ENCODE data around the gene KDM6A. TPM values are rescaled to one million over a fixed set of nuclear protein-coding genes. Genes with fewer than 3 reads are reported as not detected.

Gene KDM6A
- total and polyA plus RNA-seq, 2 donors (not counting 3 experiments of a cell fraction or from before 2014, with no cell fraction given) = 9.0 to 20.6 TPM

DNA sequence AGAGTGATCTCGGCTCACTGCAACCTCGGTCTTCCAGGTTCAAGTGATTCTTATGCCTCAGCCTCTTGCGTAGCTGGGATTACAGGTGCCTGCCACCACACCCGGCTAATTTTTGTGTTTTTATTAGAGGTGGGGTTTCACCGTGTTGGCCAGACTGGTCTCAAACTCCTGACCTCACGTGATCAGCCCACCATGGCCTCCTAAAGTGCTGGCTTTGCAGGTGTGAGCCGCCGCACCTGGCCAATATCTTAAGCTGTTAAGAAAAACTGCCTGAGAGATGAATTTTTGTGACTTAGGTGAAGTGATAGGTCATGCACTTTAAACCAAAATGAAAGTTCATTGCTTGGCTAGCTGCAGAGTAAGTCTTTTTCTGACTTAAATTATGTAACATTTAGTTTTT is 5.8 kb downstream of the KDM6A start:
- H3K36me3 ChIP-seq (ENCODE audit: control insufficient read depth in 2 of 2, extremely low read depth in 1 of 2, insufficient read depth in 2 of 2, low read length in 2 of 2) = no peaks in the 10 kb centered on the region
- H3K27me3 ChIP-seq (ENCODE audit: control insufficient read depth in 2 of 2, insufficient read depth in 2 of 2, low read length in 2 of 2) = no peaks in the 10 kb centered on the region
- CTCF ChIA-PET = no interaction called here
- H3K4me3 ChIP-seq (replicated peaks in 1 of 3; ENCODE audit: insufficient read depth in 1 of 3, low read depth in 1 of 3, low read length in 3 of 3) = no peak overlapping the region
- no TSS peak for BruUV-seq (replicated peaks)
- dilution Hi-C loops (cut with MboI; ENCODE audit: extremely low pct_ligation_motif_present, low sequenced_read_pairs) = no loop called here
- no peak for FAIRE-seq
- no peaks in the 10 kb centered on the region for H3K9me1 ChIP-seq (replicated peaks; ENCODE audit: control insufficient read depth, extremely low read depth, insufficient read depth, low read length)
- H3K4me1 ChIP-seq (ENCODE audit: control insufficient read depth, extremely low read depth, insufficient read depth, low read length) = peaks cover 6% of the 10 kb centered on the region
- no peak for DNase-seq (ENCODE audit: low read depth, low spot score)
- TF ChIP-seq POLR2AphosphoS5 (IDR thresholded peaks at IDR 0.05; ENCODE audit: insufficient read depth, low read depth, low read length) (no peak), MYC (IDR thresholded peaks at IDR 0.05; ENCODE audit: low read depth, low read length) (no peak), EZH2 (IDR thresholded peaks at IDR 0.05; ENCODE audit: borderline replicate concordance, low read depth, low read length, severe bottlenecking) (no peak), POLR2A (IDR thresholded peaks at IDR 0.05; ENCODE audit: low read depth, low read length) (no peak), GATA2 (IDR thresholded peaks at IDR 0.05; ENCODE audit: insufficient read depth, insufficient read length, low read depth, low read length) (no peak), JUN (IDR thresholded peaks at IDR 0.05; ENCODE audit: borderline replicate concordance, insufficient read depth, insufficient read length, low read depth) (no peak), FOS (IDR thresholded peaks at IDR 0.05; ENCODE audit: borderline replicate concordance, insufficient read depth, low read length) (no peak)
- TF ChIP-seq, protein P1, sequence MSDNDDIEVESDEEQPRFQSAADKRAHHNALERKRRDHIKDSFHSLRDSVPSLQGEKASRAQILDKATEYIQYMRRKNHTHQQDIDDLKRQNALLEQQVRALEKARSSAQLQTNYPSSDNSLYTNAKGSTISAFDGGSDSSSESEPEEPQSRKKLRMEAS (IDR thresholded peaks at IDR 0.05; ENCODE audit: insufficient read depth, insufficient read length) = no peak
- TF ChIP-seq, protein P2, sequence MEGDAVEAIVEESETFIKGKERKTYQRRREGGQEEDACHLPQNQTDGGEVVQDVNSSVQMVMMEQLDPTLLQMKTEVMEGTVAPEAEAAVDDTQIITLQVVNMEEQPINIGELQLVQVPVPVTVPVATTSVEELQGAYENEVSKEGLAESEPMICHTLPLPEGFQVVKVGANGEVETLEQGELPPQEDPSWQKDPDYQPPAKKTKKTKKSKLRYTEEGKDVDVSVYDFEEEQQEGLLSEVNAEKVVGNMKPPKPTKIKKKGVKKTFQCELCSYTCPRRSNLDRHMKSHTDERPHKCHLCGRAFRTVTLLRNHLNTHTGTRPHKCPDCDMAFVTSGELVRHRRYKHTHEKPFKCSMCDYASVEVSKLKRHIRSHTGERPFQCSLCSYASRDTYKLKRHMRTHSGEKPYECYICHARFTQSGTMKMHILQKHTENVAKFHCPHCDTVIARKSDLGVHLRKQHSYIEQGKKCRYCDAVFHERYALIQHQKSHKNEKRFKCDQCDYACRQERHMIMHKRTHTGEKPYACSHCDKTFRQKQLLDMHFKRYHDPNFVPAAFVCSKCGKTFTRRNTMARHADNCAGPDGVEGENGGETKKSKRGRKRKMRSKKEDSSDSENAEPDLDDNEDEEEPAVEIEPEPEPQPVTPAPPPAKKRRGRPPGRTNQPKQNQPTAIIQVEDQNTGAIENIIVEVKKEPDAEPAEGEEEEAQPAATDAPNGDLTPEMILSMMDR (IDR thresholded peaks at IDR 0.05; ENCODE audit: extremely low read depth in 1 of 2, insufficient read depth in 1 of 2, low read depth in 1 of 2, low read length in 2 of 2) = no peak
- H3K9ac ChIP-seq (replicated peaks; ENCODE audit: extremely low read depth, insufficient read depth, low read length) = no peak overlapping the region
- H3K4me2 ChIP-seq (ENCODE audit: insufficient read depth, low read length) = no peak overlapping the region
- H3K9me3 ChIP-seq (replicated peaks; ENCODE audit: control insufficient read depth, insufficient read depth, low read length) = no peaks in the 10 kb centered on the region
- no peak overlapping the region for H2AFZ ChIP-seq (ENCODE audit: low read depth, low read length)
- no peaks in the 10 kb centered on the region for H4K20me1 ChIP-seq (replicated peaks; ENCODE audit: control insufficient read depth, extremely low read depth, insufficient read depth, low read length)
- H3K27ac ChIP-seq (ENCODE audit: insufficient read depth, low read depth, low read length) = no peak overlapping the region
- peaks cover 90% of the 10 kb centered on the region for H3K79me2 ChIP-seq (ENCODE audit: control insufficient read depth, insufficient read depth, low read length)
- intact Hi-C loops (cut with micrococcal nuclease) = loop anchor here (10.0 kb wide), 1 partner anchor 904 kb away; the partner anchor contains the start of gene NDP
- POLR2A ChIA-PET = no interaction called here
